HG03565 (cell line): ENCODE measurements around the gene DHRS11.

ENCODE experiments used
- ATAC-seq: cut with Tn5 transposase; IDR thresholded peaks from one replicate; pipeline ENCODE4 v1.9.1; 2021; ENCODE audit warnings: mild to moderate bottlenecking, moderate library complexity; ENCODE audit not compliant: unreplicated experiment

The DHRS11 gene

GRCh38 chr17:36647636-36648035 is 56.0 kb downstream of the DHRS11 start:
- ATAC-seq = no peak

DNA sequence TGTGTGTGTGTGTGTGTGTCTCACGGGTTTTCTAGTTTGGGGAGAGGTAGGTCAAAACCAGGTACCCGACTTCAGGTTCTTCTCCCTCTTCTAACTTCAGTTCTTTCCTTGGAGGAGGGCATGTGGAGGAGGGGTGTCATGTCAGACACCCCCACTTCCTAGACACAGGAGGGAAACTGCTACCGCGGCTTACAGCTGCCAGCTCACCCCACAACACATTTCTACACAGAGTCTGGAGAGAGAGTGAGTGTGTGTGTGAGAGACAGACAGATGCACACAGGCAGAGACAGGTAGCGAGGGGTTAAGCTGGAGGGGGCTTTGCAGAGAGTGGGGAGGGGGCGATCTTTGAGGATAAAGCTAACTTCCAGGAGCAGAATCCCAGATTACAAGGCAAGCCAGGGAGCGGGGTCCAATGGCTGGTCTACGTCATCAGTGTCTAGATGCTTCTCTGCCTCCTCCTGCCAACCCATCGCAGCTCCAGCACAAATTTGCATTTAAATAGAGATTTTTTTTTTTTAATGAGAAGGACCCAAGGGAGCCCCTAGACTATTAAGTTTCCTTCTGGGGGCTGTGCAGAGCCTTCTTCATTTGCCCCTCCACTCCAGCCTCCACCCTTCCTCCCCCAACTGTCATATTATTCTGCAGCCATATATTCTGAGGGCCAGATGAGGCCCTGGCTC is 58.6 kb downstream of the DHRS11 start:
- ATAC-seq = no peak
